HL-60/S4 treated with retinoic acid at 250 ng/mL for 4 days and 3 days (cell line): ENCODE data around the gene CUEDC1.

ENCODE experiments used
- in situ Hi-C: fragments of 300-500 bp; cut with MboI; formaldehyde crosslinking; loops from 2 replicates; pipeline ENCODE4 v1.7.0; 2022; ENCODE audit warnings: low sequenced_read_pairs

Gene CUEDC1

DNA sequence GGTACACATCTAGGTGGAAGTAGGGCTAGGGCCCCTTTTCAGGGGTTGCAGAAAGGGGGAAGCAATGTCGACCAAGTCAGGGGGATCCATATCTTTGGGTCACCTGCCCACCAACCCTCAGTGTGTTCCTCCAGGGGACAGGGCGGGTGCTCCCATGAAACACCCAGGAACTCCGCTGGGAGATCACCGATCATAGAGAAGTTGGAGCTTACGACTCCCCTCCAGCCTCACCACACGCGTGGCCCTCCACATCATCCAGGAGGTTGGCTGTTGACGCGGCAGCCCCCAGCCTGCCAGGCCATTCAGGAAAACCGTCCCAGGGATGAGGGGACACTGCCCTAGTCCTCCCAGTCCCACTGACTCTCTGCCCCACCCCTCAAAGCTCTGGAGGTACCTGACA, 88.1 kb downstream of the CUEDC1 start:
- in situ Hi-C loops, result loop anchor here (25.0 kb wide), 1 partner anchor 245 kb away; no protein-coding TSS in a partner anchor

DNA sequence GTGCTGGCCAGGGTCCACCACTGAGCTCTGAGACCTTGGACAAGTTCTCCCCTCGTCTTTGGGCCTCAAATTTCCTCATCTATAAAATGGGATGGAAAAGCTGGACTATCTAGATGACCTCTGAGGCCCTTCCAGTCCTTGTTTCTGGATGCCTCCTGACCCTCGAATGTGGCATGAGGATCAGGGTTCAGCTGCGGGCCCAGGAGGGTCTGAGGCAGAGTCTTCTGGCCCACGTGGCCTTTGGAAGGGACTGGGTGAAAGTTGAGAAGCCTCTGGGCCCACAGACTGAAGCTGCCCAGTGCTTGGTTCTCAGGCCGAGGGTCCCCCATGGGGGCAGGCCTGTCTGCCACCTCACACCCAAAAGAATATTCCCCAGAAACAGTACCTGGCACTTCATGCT, 88.5 kb downstream of the CUEDC1 start:
- in situ Hi-C loops, result loop anchor here (25.0 kb wide), 1 partner anchor 246 kb away; no protein-coding TSS in a partner anchor

DNA sequence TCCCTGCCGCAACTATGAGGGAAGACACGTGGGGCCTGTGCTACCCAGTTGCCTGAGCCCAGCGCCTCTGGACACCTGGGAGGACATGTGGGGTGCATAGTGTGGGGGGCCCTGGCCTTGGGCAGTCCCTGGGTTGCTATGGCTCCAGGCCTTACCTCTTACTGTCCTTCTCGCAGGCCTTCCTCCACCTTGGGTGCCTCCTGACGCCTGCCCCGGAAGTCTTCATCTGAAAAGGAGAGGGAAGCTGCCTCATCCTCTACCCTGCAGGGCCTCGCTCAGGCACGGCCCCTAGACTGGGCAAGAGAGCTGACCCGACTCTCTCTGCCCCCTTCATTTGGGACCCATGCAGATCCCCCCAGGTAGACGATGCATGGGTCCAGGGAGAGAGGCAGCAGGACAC, 88.9 kb downstream of the CUEDC1 start:
- in situ Hi-C loops, result loop anchor here (25.0 kb wide), 1 partner anchor 246 kb away; no protein-coding TSS in a partner anchor

DNA sequence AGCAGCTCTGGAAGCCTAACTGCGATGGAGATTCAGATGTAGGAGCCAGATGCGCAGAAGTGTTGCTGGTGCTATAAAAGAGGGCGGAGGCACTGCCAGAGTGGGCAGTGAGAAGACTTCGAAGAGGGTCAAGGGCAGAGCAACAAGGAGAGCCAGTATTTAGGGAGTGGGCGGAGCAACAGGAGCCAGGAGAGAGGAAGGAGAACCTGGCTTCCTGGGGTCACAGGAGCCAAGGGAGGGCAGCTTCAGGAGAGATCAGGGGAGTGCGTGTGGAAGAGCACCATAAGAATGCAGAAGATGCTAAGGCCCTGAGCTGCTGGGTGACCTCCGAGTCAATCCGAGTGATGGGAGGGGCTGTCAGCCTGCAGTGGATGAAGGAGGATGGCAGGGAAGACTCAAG, 90.9 kb downstream of the CUEDC1 start:
- in situ Hi-C loops, result loop anchor here (25.0 kb wide), 1 partner anchor 248 kb away; no protein-coding TSS in a partner anchor

DNA sequence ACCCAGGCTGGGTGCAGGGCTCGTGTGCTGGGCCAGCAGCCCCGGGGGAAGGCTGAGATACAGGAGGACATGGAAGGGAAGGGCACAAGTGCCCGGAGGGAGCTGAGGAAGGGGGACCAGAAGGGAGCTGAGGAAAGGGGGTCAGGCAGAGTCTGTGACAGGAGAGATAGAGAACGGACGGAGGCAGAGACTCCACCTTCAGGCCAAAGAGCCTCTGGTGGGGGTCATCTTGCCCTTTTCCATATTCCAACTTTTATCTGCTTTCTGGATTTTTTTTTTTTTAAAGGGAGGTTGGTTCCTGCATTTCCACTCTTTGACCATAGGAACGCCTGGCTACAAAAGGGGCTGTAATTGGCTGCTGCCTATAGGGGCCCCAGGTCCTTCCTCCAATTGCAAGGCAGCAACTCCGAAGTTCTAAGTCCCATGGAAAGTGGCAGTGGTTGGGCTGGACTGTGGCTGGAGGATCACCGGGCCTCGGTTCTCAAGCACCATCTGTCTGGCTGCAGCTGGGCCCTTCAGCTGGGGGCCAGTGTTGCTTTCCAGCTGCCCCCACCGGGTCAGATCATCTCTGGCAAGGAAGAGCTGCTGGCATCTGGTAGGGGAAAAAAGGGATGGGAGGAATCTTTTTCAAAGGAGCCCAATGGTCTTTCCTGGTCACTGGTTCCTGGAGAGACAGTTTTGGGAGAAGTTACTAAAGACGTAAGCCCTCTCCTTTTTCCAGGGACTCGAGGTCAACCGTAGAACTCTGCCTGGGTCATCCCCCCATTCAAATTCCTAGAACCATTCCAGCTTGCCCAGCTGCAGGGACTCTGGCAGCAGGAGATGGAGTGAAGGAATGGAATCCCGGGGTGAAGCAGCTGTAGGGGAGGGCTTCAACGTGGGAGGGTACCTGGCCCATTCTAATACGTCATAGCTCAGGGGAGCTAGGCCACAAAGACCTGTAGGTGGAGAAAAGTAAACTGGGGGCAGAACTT, 92.2 kb downstream of the CUEDC1 start:
- in situ Hi-C loops, result loop anchor here (25.0 kb wide), 1 partner anchor 249 kb away; no protein-coding TSS in a partner anchor

DNA sequence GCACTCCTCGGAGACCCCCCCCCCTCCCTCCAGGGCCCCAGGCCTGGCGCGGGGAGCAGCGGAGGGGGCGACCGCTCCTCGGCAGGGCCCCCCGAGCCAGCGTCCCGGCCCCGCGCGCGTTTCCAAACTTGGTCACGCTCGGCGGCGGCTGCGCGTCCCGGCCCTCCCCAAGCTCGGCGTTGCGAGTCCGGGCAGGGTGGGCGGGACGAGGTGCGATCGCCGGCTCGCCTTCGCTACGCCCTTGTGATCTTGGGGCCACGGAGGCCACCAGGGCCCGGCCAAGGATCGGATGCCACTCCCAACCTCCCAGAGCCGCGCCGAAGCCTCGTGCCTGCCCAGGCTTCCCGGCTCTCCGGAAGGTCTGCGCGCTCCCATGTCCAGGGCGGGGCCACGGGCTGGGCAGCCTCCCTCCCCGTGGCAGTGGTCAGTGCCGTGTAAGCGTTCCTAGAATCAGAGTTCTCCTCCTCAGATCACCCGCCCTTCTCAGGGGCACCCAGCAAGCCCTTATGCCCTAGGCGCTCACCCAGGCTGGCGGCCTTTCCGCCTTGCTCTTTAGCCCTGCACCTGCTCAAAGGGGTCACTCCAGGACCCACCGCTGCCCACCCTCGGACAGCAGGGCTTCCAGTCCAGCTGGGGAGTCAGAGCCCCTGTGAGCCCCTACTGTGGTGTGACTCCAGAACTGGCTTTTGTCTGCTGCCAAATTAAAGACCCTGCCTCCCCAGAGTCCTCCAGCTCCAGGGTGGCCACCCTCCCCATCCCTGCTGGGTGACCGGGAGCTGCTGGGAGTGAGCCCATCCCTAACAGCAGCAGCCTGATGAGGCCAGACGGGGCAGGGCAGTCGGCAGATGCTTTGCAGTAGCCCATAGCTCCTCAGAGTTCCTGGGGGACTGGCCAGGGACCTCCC, 93.2 kb downstream of the CUEDC1 start:
- in situ Hi-C loops, result loop anchor here (25.0 kb wide), 1 partner anchor 250 kb away; no protein-coding TSS in a partner anchor

DNA sequence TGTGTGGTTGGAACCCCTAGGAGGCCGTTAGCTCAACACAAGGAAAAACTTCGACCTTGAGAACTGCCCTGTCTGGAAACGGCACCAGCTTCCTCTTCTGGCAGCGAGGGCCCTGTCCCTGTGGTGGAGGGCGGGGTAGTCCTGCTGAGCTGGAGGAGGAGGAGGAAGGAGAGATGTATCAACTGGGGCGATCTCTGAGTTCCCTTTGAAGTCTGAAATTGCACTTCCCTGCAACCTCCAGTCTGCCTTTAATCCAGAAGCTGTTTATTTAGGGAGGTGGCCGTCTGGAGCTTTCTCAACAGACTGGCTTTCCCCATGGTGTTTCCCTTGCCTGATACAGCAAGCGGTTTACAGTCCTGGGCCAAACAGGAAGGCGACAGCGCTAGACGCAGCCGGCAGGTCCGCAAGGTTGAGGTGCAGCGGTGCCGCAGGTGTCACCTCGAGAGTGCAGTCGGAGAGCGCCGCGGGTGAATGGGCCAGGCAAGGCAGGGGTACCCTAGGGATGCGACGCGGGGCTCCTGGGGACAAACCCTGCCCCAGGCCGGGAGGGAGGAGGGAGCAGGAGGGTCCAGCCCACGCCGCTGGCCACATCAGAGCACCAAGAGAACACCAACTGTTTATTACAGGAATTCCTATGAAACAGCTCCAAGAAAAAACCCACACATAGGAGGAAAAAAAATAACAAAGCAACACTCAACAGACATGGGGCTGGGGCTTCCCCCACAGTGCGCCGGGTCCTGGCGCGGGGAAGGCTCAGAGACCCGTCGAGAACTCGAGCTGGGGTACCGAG, 94.0 kb downstream of the CUEDC1 start:
- in situ Hi-C loops, result loop anchor here (25.0 kb wide), 1 partner anchor 251 kb away; no protein-coding TSS in a partner anchor

DNA sequence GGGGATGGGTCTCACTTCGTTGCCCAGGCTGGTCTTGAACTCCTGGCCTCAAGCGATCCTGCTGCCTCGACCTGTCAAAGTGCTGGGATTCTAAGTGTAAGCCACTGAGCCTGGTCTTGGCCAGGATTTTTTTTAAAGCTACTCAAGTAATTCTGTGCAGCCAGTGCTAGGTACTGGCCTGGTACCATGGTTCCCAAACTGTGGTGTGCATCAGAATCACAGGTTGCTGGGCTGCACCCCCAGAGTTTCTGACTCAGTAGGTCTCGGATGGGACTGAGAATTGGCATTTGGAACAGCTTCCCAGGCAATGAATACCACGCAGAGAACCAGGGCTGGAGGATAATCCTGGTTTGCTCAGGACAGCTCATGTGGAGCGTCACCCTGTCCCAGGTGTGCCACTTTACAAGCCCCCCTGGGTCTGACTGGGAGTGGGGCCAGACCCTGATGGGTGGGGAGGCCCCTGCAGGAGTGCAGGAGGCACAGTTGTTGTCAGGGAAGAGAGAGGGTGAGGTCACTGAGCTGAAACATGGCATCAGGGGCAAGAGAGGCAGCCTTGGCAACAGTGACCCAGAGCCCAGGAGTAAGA, 94.7 kb downstream of the CUEDC1 start:
- in situ Hi-C loops, result loop anchor here (25.0 kb wide), 1 partner anchor 252 kb away; no protein-coding TSS in a partner anchor

DNA sequence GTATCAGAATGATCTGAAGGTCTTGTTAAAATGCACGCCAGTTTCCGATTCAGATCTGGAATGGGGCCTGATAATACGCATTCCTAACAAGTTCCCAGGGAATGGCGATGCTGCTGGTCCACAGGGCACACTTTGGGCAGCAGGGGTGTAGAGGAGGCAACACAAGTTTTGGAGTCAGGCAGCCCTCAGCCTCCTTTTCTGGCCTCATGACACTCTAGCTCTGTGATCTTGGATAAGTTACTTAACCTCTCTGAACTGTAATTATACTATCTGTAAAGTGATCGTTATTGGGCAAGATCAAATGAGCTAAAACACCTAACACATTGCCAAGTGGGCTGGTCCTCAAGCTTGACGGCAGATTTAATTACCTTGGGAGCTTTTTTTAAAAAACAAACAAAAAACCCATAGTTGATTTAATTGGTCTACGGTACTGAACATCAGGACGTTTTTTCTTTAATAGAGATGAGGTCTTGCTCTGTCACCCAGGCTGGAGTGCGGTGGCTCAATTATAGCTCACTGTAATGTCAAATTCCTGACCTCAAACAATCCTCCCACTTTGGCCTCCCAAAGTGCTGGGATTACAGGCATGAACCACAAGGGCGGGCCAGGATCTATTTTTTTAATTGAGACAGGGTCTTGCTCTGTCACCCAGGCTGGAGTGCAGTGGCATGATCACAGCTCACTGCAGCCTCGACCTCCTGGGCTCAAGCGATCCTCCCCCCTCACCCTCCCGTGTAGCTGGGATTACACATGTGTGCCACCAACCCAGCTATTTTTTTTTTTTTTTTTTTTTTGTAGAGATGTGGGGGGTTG, 95.4 kb downstream of the CUEDC1 start:
- in situ Hi-C loops, result loop anchor here (10.0 to 25.0 kb wide), 2 partner anchors 145 to 252 kb away; partner anchors contain the start of gene SRSF1

DNA sequence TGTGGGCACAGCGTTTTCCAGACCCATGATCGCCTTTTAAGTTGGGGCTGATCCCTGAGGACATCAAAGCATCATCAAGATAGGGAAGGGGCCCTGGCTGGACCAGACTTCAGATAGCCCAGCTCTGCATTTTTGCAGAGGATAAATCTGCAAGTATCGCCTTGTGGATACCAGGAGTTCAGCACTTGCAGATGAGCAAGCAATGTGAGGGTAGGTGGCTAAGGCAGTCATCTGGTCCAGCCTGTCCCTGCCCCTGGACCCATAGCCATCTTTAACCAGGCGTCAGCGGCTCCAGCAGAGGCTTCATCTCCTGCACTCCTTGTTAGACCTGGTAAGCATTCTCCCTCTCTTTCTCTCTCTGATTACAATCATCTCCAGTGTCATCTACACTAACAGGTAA, 96.4 kb downstream of the CUEDC1 start:
- in situ Hi-C loops, result loop anchor here (10.0 to 25.0 kb wide), 2 partner anchors 146 to 253 kb away; partner anchors contain the start of gene SRSF1

DNA sequence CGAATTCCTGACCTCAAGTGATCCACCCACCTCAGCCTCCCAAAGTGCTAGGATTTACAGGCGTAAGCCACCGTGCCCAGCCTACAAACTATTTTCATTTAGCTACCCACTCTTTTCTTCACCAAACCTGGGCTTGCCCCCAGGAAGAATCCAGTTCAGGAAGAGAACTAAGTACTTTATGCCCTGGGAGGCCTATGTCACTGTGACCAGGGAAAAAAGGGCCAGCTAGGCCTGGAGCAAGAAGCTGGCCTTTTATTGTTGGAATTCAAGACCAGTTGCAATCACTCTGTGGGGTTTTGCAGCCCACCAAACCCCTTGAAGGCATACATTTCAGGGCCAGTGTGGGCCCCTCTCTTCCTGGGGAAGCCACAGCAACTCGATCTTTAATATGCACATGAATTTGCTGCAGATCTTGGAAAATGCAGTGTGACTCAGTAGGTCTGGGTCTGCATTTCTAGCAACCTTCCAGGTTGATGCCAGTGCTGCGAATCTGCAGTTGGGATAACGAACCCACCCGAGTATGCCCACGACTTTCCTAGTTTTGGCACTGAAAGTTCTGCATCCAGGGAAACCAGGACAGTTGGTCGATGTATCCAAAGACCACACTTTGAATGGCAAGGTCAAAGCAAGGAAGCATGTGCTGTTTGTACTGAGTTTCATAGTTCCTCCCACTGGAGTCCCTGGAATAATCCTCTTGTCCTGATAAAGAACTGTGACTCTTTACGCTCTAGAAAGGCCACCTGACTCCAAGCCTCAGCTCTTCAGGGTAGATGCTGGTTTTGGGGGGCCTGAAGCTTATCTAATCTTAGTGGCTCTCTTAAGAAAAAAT, 98.2 kb downstream of the CUEDC1 start:
- in situ Hi-C loops, result loop anchor here (10.0 to 25.0 kb wide), 2 partner anchors 148 to 255 kb away; partner anchors contain the start of gene SRSF1

DNA sequence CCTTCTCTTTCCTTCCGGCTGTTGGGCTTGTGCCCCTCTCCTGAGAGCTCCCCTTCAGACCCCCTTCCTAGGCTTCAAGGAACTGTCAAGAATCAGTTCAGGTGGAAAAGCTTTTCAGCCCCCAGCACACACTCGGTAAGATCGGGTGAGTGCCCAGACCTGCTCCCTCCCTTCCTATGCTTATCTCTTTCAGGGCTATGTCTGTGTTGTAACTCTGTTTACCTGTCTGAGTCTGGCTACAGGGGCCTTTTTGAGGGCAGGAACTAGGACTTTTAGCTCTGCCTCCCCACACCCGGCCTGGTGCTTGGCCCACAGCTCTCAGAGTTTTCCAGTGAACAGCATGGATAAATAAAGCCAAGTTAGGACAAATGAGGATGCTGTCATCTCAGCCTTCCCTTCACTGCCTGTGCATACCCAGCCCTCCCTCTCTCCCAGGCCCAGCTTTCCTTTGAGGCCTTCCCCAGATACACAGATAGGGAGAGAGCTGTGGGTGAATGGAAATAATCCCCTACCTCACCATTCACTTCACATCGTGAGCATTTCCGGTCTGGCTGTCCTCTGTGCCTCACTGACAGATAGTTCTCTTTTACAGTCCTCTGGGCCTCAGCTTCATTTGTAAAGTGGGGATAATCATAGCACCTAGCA, 99.7 kb downstream of the CUEDC1 start:
- in situ Hi-C loops, result loop anchor here (10.0 to 25.0 kb wide), 2 partner anchors 149 to 257 kb away; partner anchors contain the start of gene SRSF1

DNA sequence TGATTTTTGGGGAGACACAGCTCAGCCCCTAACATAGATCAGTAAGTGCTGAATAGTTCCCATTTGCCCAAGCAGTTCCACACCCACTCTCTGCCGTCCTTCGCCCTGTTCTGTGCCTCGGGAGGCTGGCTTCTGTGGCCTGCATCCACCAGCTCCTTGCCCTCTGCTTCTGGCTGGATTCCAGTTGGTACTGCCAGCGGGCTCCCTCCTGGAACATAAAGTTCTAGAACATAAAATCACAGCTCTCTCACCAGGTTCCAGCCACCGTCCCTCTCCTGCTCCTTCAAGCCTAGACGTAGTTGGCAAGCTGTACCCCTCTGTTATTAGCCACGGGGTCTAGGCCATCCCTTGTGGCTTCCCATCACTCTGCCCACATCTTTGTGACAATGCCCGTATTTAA, 101.5 kb downstream of the CUEDC1 start:
- in situ Hi-C loops, result loop anchor here (10.0 to 25.0 kb wide), 2 partner anchors 151 to 259 kb away; partner anchors contain the start of gene SRSF1

DNA sequence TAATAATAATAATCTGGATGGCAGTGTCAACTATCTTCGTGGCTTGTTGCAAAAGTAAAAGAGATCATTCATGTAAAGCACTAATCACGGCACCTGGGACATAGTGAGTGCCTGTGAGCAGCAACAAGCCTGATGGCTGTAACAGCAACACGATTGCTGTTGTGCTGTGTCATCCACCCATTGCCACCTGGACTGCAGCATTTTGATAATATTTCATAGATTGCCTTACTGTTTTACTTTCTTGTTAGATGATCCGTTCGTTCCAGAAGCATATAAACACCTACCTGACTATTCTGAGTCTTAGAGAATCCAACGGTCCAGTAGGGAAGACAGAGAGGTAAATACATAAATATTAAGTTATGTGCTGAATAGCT, 102.3 kb downstream of the CUEDC1 start:
- in situ Hi-C loops, result loop anchor here (10.0 to 25.0 kb wide), 2 partner anchors 152 to 259 kb away; partner anchors contain the start of gene SRSF1

DNA sequence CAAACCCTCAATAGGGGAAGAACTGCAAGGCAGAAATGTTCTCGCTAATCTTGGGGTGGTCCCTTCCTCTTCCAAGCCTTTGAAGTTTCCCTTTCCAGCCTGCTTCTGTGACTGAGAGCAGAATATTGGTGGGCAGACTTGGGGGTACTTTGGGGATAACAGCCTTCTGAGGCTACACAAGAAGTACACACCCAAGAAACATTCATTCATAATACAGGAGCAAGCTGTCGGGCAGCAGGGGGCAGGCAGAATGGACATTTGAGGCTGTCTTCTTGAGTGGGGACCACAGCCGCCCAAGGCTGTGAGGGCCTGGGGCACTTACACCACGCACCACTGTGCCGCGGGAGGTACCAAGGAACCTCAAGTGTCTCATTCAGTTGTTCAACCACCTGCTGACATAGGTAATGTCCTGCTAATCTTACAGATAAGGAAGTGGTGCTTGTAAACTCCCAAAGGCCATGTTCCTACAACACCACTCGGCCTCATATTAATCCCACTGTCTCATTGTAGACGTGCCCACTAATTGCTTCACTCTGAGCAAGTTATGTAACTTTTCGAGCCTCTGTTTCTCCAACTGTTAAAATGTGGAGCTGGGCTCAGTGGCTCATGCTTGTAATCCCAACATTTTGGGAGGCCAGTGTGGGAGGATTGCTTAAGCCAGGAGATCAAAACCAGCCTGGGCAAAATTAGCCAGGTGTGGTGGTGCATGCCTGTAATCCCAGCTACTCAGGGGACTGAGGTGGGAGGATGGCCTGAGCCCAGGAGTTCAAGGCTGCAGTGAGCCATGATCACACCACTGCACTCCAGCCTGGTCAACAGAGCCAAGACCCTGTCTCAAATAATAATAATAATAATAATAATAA, 102.9 kb downstream of the CUEDC1 start:
- in situ Hi-C loops, result loop anchor here (10.0 to 25.0 kb wide), 2 partner anchors 152 to 260 kb away; partner anchors contain the start of gene SRSF1
